Glutamatergic neuron (in vitro differentiated cells): Measurements from ENCODE around the gene CTSZ. TPM values are rescaled to one million over a fixed set of nuclear protein-coding genes. Genes with fewer than 3 reads are reported as not detected.
"Not testable (repeated sequence)": the region's sequence is repeated elsewhere in the genome, so short reads cannot be mapped to it uniquely, and the experiment has no call there.

ENCODE experiments used
- DNase-seq: peaks from one replicate; pipeline ENCODE4 v3.0.0; 2022
- H3K27ac Mint-ChIP-seq: one replicate; pipeline ENCODE4 v1.8.0; 2020; ENCODE audit warnings: mild to moderate bottlenecking, mixed read lengths, inconsistent platforms; ENCODE audit not compliant: unreplicated experiment
- H3K27me3 Mint-ChIP-seq: one replicate; pipeline ENCODE4 v1.8.0; 2020; ENCODE audit warnings: mild to moderate bottlenecking, moderate library complexity, mixed read lengths, inconsistent platforms; ENCODE audit not compliant: unreplicated experiment
- H3K36me3 Mint-ChIP-seq: one replicate; pipeline ENCODE4 v1.8.0; 2020; ENCODE audit warnings: mild to moderate bottlenecking, mixed read lengths, inconsistent platforms; ENCODE audit not compliant: unreplicated experiment
- H3K4me1 Mint-ChIP-seq: one replicate; pipeline ENCODE4 v1.8.0; 2020; ENCODE audit warnings: mild to moderate bottlenecking, low read depth, mixed read lengths, inconsistent platforms; ENCODE audit not compliant: unreplicated experiment
- H3K4me3 Mint-ChIP-seq: one replicate; pipeline ENCODE4 v1.8.0; 2020; ENCODE audit warnings: mild to moderate bottlenecking, mixed read lengths, inconsistent platforms; ENCODE audit not compliant: unreplicated experiment
- H3K9me3 Mint-ChIP-seq: one replicate; pipeline ENCODE4 v1.8.0; 2020; ENCODE audit warnings: mild to moderate bottlenecking, moderate library complexity, mixed read lengths, inconsistent platforms; ENCODE audit not compliant: unreplicated experiment
- total RNA-seq: library from RNA; stranded (reverse); fragmentation: NEBNext Ultra II Directional; extraction: Animal tissue kit (Norgen Biotek cat#: 25700); gene quantifications from one replicate; pipeline ENCODE4 v1.2.1, GENCODE V29; 2021; ENCODE audit not compliant: unreplicated experiment
- TF ChIP-seq, protein P1 (sequence below): fragments of 200-600 bp; sonication (generic); IDR thresholded peaks from one replicate; pipeline ENCODE4 v1.5.0; 2021; ENCODE audit not compliant: partially characterized antibody, unreplicated experiment

The CTSZ gene
- total RNA-seq, 1 donor from 2014 or later = 13.1 TPM

GRCh38 chr20:59014680-59015389, 7.8 kb upstream of the CTSZ start:
- no peak overlapping the region for H3K4me3 Mint-ChIP-seq
- peaks cover 8% of the 10 kb centered on the region for H3K4me1 Mint-ChIP-seq
- no peaks in the 10 kb centered on the region for H3K36me3 Mint-ChIP-seq
- H3K9me3 Mint-ChIP-seq = no peaks in the 10 kb centered on the region
- TF ChIP-seq, protein P1, sequence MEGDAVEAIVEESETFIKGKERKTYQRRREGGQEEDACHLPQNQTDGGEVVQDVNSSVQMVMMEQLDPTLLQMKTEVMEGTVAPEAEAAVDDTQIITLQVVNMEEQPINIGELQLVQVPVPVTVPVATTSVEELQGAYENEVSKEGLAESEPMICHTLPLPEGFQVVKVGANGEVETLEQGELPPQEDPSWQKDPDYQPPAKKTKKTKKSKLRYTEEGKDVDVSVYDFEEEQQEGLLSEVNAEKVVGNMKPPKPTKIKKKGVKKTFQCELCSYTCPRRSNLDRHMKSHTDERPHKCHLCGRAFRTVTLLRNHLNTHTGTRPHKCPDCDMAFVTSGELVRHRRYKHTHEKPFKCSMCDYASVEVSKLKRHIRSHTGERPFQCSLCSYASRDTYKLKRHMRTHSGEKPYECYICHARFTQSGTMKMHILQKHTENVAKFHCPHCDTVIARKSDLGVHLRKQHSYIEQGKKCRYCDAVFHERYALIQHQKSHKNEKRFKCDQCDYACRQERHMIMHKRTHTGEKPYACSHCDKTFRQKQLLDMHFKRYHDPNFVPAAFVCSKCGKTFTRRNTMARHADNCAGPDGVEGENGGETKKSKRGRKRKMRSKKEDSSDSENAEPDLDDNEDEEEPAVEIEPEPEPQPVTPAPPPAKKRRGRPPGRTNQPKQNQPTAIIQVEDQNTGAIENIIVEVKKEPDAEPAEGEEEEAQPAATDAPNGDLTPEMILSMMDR = no peak
- H3K27ac Mint-ChIP-seq = no peak overlapping the region
- peak; percentile 13 for DNase-seq
- H3K27me3 Mint-ChIP-seq = peaks cover 4% of the 10 kb centered on the region

GRCh38 chr20:59013959-59014608, 7.0 kb upstream of the CTSZ start:
- no peak for DNase-seq
- H3K27ac Mint-ChIP-seq = no peak overlapping the region
- peaks cover 4% of the 10 kb centered on the region for H3K27me3 Mint-ChIP-seq
- no peaks in the 10 kb centered on the region for H3K36me3 Mint-ChIP-seq
- no peaks in the 10 kb centered on the region for H3K9me3 Mint-ChIP-seq
- peaks cover 7% of the 10 kb centered on the region for H3K4me1 Mint-ChIP-seq
- no peak overlapping the region for H3K4me3 Mint-ChIP-seq
- TF ChIP-seq, protein P1 = no peak

GRCh38 chr20:59013031-59013951, 6.2 kb upstream of the CTSZ start:
- peak; percentile 4 for DNase-seq
- peaks cover 6% of the 10 kb centered on the region for H3K4me1 Mint-ChIP-seq
- peaks cover 4% of the 10 kb centered on the region for H3K27me3 Mint-ChIP-seq
- no peaks in the 10 kb centered on the region for H3K36me3 Mint-ChIP-seq
- no peak overlapping the region for H3K4me3 Mint-ChIP-seq
- no peak overlapping the region for H3K27ac Mint-ChIP-seq
- H3K9me3 Mint-ChIP-seq = no peaks in the 10 kb centered on the region
- TF ChIP-seq, protein P1 = no peak

DNA sequence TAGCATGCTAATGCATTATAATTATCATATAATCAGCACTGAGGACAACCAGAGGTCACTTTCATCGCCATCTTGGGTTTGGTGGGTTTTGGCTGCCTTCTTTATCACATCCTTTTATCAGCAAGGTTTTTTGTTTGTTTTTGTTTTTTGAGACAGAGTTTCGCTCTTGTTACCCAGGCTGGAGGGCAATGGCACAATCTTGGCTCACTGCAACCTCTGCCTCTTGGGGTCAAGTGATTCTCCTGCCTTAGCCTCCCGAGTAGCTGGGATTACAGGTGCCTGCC, 4.8 kb upstream of the CTSZ start:
- H3K4me3 Mint-ChIP-seq, H3K27me3 Mint-ChIP-seq, DNase-seq, H3K27ac Mint-ChIP-seq, H3K9me3 Mint-ChIP-seq, H3K36me3 Mint-ChIP-seq, H3K4me1 Mint-ChIP-seq: not testable (repeated sequence)

DNA sequence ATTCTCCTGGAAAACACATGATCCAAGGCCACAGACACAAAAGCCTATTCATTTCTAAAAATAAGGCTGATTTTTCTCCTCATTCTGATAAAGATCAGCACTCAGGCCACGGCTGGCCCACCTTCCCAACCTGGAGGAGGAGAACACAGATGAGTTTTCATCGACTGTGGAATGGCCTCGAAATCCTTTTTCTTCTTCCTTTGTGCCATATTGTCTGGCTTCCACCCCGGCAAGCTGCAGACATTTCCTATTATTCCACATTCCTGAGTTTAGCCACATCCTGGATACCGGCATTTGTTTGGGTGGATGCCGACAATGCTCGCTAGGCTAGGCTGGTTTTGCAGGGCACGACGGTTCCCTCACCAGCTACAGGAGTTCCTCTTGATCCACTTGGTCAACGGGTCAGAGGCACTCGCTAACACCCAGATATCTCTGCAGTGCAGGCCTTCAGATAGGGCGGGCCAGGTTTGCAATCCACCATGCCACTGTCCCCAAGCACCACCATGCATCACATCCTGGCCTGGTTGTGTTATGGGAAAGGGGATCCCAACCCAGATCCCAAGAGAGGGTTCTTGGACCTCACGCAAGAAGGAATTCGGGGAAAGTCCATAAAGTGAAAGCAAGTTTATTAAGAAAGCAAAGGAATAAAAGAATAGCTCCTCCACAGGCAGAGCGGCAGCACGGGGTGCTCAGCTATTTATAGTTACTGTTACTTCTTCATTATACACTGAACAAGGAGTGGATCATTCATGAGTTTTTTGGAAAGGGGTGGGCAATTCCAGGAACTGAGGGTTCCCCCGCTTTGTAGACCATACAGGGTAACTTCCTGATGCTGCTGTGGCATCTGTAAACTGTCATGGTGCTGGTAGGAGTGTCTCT, 4.2 kb upstream of the CTSZ start:
- DNase-seq = no peak
- Mint-ChIP-seq H3K27me3 (peaks cover 4% of the 10 kb centered on the region), H3K4me1 (peaks cover 5% of the 10 kb centered on the region), H3K27ac (peak overlapping the region; percentile 68), H3K9me3 (no peaks in the 10 kb centered on the region), H3K4me3 (no peak overlapping the region), H3K36me3 (no peaks in the 10 kb centered on the region)
- TF ChIP-seq, protein P1 = no peak
